OCI-LY7 (cell line): Measurements from ENCODE around the gene CORO2A.

Experiments
- CTCF ChIP-seq: fragments of 200-600 bp; sonication (generic); conservative IDR thresholded peaks from 2 replicates; pipeline ENCODE4 v1.5.1; 2014; ENCODE audit warnings: mild to moderate bottlenecking, antibody characterized with exemption, low read length, moderate library complexity, mixed read lengths
- EZH2phosphoT487 ChIP-seq: fragments of 200-600 bp; sonication (generic); IDR thresholded peaks from 2 replicates; pipeline ENCODE4 v1.6.1; 2018; ENCODE audit warnings: low read depth, borderline replicate concordance, mild to moderate bottlenecking, mixed run types, antibody characterized with exemption, low read length, moderate library complexity, mixed read lengths

GRCh38 chr9:98180996-98181395 is 11.4 kb downstream of the CORO2A start:
- TF ChIP-seq CTCF (no peak), EZH2phosphoT487 (no peak)
